Neural cell (in vitro differentiated cells): ENCODE results near the gene THAP12. TPM values are rescaled to one million over a fixed set of nuclear protein-coding genes. Genes with fewer than 3 reads are reported as not detected.

Experiments used
- H2AFZ ChIP-seq: fragments of 200-600, 300-800 bp; sonication (generic), shearing (Covaris generic); 2 replicates; pipeline ENCODE4 v1.6.0; 2014; ENCODE audit warnings: low read depth, mild to moderate bottlenecking, antibody characterized with exemption, low read length, moderate library complexity
- H3F3A ChIP-seq: fragments of 200-600 bp; shearing (Covaris generic); 2 replicates; pipeline ENCODE4 v1.6.1; 2016; ENCODE audit warnings: mild to moderate bottlenecking, moderate library complexity, mixed read lengths, antibody characterized with exemption, low read length; ENCODE audit not compliant: insufficient read depth, poor library complexity, severe bottlenecking
- H3K27ac ChIP-seq: fragments of 200-600, 300-800 bp; sonication (generic), shearing (Covaris generic); 2 replicates; pipeline ENCODE4 v1.5.1; 2014; ENCODE audit warnings: mild to moderate bottlenecking, low read length, moderate library complexity
- H3K27me3 ChIP-seq: fragments of 300-800, 200-600 bp; sonication (generic), shearing (Covaris generic); 2 replicates; pipeline ENCODE4 v1.6.0; 2014; ENCODE audit warnings: mild to moderate bottlenecking, low read depth, low read length, moderate library complexity; ENCODE audit not compliant: insufficient read depth
- H3K36me3 ChIP-seq: fragments of 300-800, 200-600 bp; sonication (generic), shearing (Covaris generic); 2 replicates; pipeline ENCODE4 v1.5.1; 2014; ENCODE audit warnings: mild to moderate bottlenecking, antibody characterized with exemption, low read length, moderate library complexity; ENCODE audit not compliant: insufficient read depth
- H3K4me2 ChIP-seq: fragments of 300-800, 200-600 bp; sonication (generic), shearing (Covaris generic); 2 replicates; pipeline ENCODE4 v1.6.0; 2014; ENCODE audit warnings: mild to moderate bottlenecking, low read length
- H3K4me3 ChIP-seq: fragments of 300-800, 200-600 bp; sonication (generic), shearing (Covaris generic); 2 replicates; pipeline ENCODE4 v1.5.1; 2014; ENCODE audit warnings: mild to moderate bottlenecking, low read length, moderate library complexity
- H3K79me2 ChIP-seq: fragments of 200-600 bp; shearing (Covaris generic); replicated peaks from 2 replicates; pipeline ENCODE4 v1.6.0; 2014; ENCODE audit warnings: mild to moderate bottlenecking, low read length, moderate library complexity; ENCODE audit not compliant: insufficient read depth
- H3K9ac ChIP-seq: fragments of 300-800, 200-600 bp; sonication (generic), shearing (Covaris generic); 2 replicates; pipeline ENCODE4 v1.6.1; 2016; ENCODE audit warnings: mild to moderate bottlenecking, low read length, mixed read lengths
- H3K9me2 ChIP-seq: fragments of 200-600 bp; shearing (Covaris generic); 2 replicates; pipeline ENCODE4 v1.6.1; 2016; ENCODE audit warnings: mild to moderate bottlenecking, low read length, mixed read lengths; ENCODE audit not compliant: insufficient read depth
- H3K9me3 ChIP-seq: fragments of 200-600, 300-800 bp; sonication (generic), shearing (Covaris generic); 2 replicates; pipeline ENCODE4 v1.6.1; 2016; ENCODE audit warnings: mild to moderate bottlenecking, mixed run types, low read length, moderate library complexity, mixed read lengths
- H4K20me1 ChIP-seq: fragments of 200-600 bp; shearing (Covaris generic); 2 replicates; pipeline ENCODE4 v1.6.1; 2016; ENCODE audit warnings: mild to moderate bottlenecking, mixed run types; ENCODE audit not compliant: insufficient read depth
- EP300 ChIP-seq: fragments of 450-650 bp; conservative IDR thresholded peaks from 2 replicates; pipeline ENCODE4 v1.6.1; 2014; ENCODE audit warnings: antibody characterized with exemption, mild to moderate bottlenecking, moderate library complexity; ENCODE audit not compliant: poor library complexity, severe bottlenecking
- EZH2 ChIP-seq: fragments of 200-600, 300-800 bp; shearing (Covaris generic), sonication (generic); IDR thresholded peaks from 2 replicates; pipeline ENCODE4 v1.6.1; 2014; ENCODE audit warnings: antibody characterized with exemption, low read length, borderline replicate concordance, mild to moderate bottlenecking; ENCODE audit not compliant: insufficient read depth, poor library complexity, severe bottlenecking
- MXI1 ChIP-seq: fragments of 450-650 bp; conservative IDR thresholded peaks from 2 replicates; pipeline ENCODE4 v1.6.1; 2014; ENCODE audit warnings: antibody characterized with exemption, mild to moderate bottlenecking; ENCODE audit not compliant: poor library complexity, severe bottlenecking
- POLR2AphosphoS5 ChIP-seq: IDR thresholded peaks from 2 replicates; pipeline ENCODE4 v1.6.1; 2012
- RAD21 ChIP-seq: fragments of 450-650 bp; conservative IDR thresholded peaks from 2 replicates; pipeline ENCODE4 v1.6.1; 2014; ENCODE audit warnings: antibody characterized with exemption, mild to moderate bottlenecking, moderate library complexity
- SMC3 ChIP-seq: fragments of 450-650 bp; conservative IDR thresholded peaks from 2 replicates; pipeline ENCODE4 v1.6.1; 2014; ENCODE audit warnings: antibody characterized with exemption, mild to moderate bottlenecking, moderate library complexity; ENCODE audit not compliant: poor library complexity
- TAF1 ChIP-seq: IDR thresholded peaks from 2 replicates; pipeline ENCODE4 v1.6.1; 2012; ENCODE audit warnings: low read depth
- polyA plus RNA-seq: library from polyadenylated mRNA; depleted of rRNA; stranded (reverse); fragments of >200 nt; gene quantifications from 2 replicates; pipeline ENCODE4 v1.2.3, GENCODE V29; 2014
- TF ChIP-seq, protein P1 (sequence below): fragments of 450-650 bp; IDR thresholded peaks from 2 replicates; pipeline ENCODE4 v1.5.1; 2014; ENCODE audit warnings: antibody characterized with exemption, mild to moderate bottlenecking, moderate library complexity; ENCODE audit not compliant: poor library complexity, severe bottlenecking
- TF ChIP-seq, protein P2 (sequence below): IDR thresholded peaks from 2 replicates; pipeline ENCODE4 v1.6.1; 2012; ENCODE audit warnings: borderline replicate concordance

THAP12 gene
- polyA plus RNA-seq, 1 donor from 2014 or later = 110 TPM

DNA sequence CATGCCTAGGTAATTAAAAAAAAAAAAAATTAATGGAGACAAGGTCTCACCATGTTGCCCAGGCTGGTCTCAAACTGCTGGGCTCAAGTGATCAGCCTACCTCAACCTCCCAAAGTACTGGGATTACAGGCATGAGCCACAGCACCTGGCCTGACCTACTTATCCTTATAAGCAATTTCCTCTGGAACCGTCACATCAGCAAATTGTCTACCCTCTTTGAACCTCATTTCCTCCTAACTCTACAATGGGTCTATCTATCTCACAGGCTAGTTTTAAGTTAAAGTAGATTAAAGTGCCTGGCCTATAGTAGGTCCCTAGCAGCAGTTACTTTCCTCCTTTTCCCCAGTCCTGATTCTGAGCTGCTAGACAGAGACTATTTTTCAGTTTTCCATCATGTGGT is 43.5 kb downstream of the THAP12 start:
- no peaks in the 10 kb centered on the region for H3K9me2 ChIP-seq
- no peak overlapping the region for H3K27ac ChIP-seq
- no peaks in the 10 kb centered on the region for H4K20me1 ChIP-seq
- no peaks in the 10 kb centered on the region for H3K79me2 ChIP-seq
- TF ChIP-seq, protein P1, sequence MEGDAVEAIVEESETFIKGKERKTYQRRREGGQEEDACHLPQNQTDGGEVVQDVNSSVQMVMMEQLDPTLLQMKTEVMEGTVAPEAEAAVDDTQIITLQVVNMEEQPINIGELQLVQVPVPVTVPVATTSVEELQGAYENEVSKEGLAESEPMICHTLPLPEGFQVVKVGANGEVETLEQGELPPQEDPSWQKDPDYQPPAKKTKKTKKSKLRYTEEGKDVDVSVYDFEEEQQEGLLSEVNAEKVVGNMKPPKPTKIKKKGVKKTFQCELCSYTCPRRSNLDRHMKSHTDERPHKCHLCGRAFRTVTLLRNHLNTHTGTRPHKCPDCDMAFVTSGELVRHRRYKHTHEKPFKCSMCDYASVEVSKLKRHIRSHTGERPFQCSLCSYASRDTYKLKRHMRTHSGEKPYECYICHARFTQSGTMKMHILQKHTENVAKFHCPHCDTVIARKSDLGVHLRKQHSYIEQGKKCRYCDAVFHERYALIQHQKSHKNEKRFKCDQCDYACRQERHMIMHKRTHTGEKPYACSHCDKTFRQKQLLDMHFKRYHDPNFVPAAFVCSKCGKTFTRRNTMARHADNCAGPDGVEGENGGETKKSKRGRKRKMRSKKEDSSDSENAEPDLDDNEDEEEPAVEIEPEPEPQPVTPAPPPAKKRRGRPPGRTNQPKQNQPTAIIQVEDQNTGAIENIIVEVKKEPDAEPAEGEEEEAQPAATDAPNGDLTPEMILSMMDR = no peak
- TF ChIP-seq EP300 (no peak), SMC3 (no peak), RAD21 (no peak), MXI1 (no peak), POLR2AphosphoS5 (no peak), TAF1 (no peak), EZH2 (no peak)
- TF ChIP-seq, protein P2, sequence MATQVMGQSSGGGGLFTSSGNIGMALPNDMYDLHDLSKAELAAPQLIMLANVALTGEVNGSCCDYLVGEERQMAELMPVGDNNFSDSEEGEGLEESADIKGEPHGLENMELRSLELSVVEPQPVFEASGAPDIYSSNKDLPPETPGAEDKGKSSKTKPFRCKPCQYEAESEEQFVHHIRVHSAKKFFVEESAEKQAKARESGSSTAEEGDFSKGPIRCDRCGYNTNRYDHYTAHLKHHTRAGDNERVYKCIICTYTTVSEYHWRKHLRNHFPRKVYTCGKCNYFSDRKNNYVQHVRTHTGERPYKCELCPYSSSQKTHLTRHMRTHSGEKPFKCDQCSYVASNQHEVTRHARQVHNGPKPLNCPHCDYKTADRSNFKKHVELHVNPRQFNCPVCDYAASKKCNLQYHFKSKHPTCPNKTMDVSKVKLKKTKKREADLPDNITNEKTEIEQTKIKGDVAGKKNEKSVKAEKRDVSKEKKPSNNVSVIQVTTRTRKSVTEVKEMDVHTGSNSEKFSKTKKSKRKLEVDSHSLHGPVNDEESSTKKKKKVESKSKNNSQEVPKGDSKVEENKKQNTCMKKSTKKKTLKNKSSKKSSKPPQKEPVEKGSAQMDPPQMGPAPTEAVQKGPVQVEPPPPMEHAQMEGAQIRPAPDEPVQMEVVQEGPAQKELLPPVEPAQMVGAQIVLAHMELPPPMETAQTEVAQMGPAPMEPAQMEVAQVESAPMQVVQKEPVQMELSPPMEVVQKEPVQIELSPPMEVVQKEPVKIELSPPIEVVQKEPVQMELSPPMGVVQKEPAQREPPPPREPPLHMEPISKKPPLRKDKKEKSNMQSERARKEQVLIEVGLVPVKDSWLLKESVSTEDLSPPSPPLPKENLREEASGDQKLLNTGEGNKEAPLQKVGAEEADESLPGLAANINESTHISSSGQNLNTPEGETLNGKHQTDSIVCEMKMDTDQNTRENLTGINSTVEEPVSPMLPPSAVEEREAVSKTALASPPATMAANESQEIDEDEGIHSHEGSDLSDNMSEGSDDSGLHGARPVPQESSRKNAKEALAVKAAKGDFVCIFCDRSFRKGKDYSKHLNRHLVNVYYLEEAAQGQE = no peak
- no peak overlapping the region for H3K4me3 ChIP-seq
- no peaks in the 10 kb centered on the region for H3K36me3 ChIP-seq
- no peak overlapping the region for H2AFZ ChIP-seq
- H3K4me2 ChIP-seq = no peak overlapping the region
- H3F3A ChIP-seq = no peaks in the 10 kb centered on the region
- H3K9ac ChIP-seq = no peak overlapping the region
- H3K27me3 ChIP-seq = no peaks in the 10 kb centered on the region
- H3K9me3 ChIP-seq = peaks cover 5% of the 10 kb centered on the region

DNA sequence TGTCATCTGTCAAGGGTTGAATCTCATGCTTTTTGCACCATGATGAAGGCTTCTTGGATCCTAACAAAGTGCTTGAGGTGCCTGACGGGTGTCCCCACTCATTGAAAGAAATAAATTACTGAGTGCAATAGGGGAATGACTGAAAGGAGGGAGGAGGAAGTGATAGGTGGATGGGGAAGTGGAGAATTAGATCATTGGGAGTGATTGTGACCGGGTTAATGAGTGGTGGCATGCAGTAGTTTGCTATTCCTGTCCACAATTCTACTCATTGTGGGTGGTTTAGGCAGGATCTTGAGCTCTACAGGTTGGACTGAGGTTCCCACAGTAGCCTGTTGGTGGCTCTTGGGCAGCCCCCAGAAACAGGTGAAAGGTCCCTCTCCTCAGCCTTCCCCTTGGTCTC is 44.3 kb downstream of the THAP12 start:
- Histone ChIP-seq H2AFZ (no peak overlapping the region), H3K36me3 (no peaks in the 10 kb centered on the region), H3K27me3 (no peaks in the 10 kb centered on the region), H3K4me3 (no peak overlapping the region), H3F3A (no peaks in the 10 kb centered on the region), H3K4me2 (no peak overlapping the region), H3K27ac (no peak overlapping the region), H3K79me2 (no peaks in the 10 kb centered on the region), H4K20me1 (no peaks in the 10 kb centered on the region), H3K9me2 (no peaks in the 10 kb centered on the region), H3K9me3 (peaks cover 5% of the 10 kb centered on the region), H3K9ac (no peak overlapping the region)
- TF ChIP-seq SMC3 = no peak
- TF ChIP-seq POLR2AphosphoS5 = no peak
- TF ChIP-seq, protein P1 = no peak
- TF ChIP-seq RAD21 = no peak
- TF ChIP-seq TAF1 = no peak
- TF ChIP-seq, protein P2 = no peak
- no peak for TF ChIP-seq MXI1
- no peak for TF ChIP-seq EP300
- no peak for TF ChIP-seq EZH2
